Esophagus squamous epithelium (tissue), 4 donors: ENCODE results near the gene CELF1.
"Not testable (repeated sequence)": the region's sequence is repeated elsewhere in the genome, so short reads cannot be mapped to it uniquely, and the experiment has no call there.

Source experiments
- CTCF ChIP-seq, 6 experiments: fragments of 450-650 bp in 4 of 6; fragments of 200-600 bp in 2 of 6; sonication (generic) in 2 of 6; IDR thresholded peaks; one replicate each; pipeline ENCODE4 v1.5.1; 2016 to 2019; ENCODE audit warnings: antibody characterized with exemption in 6 of 6, mild to moderate bottlenecking in 4 of 6, moderate library complexity in 4 of 6
- POLR2A ChIP-seq, 4 donors: fragments of 450-650 bp; IDR thresholded peaks; one replicate each; pipeline ENCODE4 v1.6.1; 2017; ENCODE audit warnings: antibody characterized with exemption in 4 of 4, mild to moderate bottlenecking in 4 of 4, moderate library complexity in 3 of 4

GRCh38 chr11:47564366-47564765 is 11.4 kb upstream of the CELF1 start:
- not testable (repeated sequence) for TF ChIP-seq POLR2A, CTCF (IDR thresholded peaks at IDR 0.05)
